ENCODE measurements around the gene GPHA2.
"Not testable (repeated sequence)": the region's sequence is repeated elsewhere in the genome, so short reads cannot be mapped to it uniquely, and the experiment has no call there.

The GPHA2 gene
- 0 to 0.07 reads per million in 2 donors for total RNA-seq

GRCh38 chr11:64935359-64936081 lies at the start of gene GPHA2:
Gene GPHA2 (minus strand): TSS chr11:64935893. CDS start chr11:64935460, 433 bp downstream.
- DNase-seq = no peak

DNA sequence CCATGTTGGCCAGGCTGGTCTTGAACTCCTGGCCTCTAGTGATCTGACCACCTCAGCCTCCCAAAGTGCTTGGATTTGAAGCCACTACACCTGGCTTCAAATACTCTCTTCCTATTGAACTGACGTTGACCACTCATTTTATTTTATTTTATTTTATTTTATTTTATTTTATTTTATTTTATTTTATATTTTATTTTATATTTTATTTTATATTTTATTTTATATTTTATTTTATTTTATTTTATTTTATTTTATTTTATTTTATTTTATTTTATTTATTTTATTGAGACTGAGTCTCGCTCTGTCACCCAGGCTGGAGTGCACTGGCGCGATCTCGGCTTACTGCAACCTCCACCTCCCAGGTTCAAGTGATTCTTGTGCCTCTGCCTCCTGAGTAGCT lies 47.6 kb upstream of the GPHA2 start:
- DNase-seq = not testable (repeated sequence)

- DNase-seq = no peak
These were observed 41.0 kb upstream of the GPHA2 start for GRCh38 chr11:64976651-64977050.

- DNase-seq = no peak
These were observed 38.4 kb upstream of the GPHA2 start for GRCh38 chr11:64974124-64974523.

- DNase-seq = peak; percentile 85
These were observed 35.9 kb upstream of the GPHA2 start, which contains the start of gene MAJIN for GRCh38 chr11:64971421-64972233. Gene MAJIN (minus strand): TSS chr11:64972108. CDS start chr11:64959405, 12,703 bp downstream.

GRCh38 chr11:64970731-64971151 lies 35.0 kb upstream of the GPHA2 start:
- no peak for DNase-seq

- no peak for DNase-seq
These were observed 33.5 kb upstream of the GPHA2 start for GRCh38 chr11:64969209-64969608.

GRCh38 chr11:64967375-64967774 lies 31.7 kb upstream of the GPHA2 start:
- DNase-seq = no peak

- no peak for DNase-seq
These were observed 27.5 kb upstream of the GPHA2 start for GRCh38 chr11:64963072-64963631.

DNA sequence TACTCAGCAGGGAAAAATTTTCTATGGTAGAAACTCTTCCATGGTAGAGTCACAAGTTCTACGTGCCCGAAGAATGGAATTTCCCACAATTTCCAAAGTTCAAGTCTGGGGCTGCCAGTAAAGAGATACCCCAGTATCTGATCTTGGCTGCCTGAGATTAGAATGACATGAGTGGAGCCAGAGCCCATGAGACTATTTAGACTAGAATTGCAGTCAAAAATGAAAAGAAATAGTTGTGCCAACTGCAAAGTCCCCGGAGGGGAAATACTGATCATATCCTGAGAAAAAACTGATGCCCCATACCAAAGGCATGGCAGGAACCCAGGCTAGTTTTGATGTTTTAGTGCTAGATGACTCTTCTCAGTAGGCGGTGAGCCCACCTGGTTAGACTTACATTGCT lies 25.0 kb upstream of the GPHA2 start:
- no peak for DNase-seq

DNA sequence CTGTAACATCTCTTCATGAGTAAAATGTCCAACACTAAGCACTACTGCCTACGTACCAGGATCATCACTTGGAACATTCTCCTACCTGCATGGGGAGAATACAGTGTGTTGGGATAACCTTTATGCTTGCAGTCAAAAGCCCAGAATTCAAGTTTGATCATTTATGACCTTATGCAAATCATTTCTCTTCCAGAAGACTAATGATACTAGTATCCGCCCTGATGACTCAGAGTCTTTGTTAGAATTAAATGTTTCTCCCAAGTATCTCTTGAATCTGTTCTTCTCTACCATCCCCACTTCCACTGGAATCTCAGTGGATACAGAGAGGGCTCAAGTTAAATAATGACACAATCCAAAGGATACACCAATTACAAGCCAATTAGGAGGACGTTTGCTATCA lies 23.8 kb upstream of the GPHA2 start:
- DNase-seq = no peak

DNA sequence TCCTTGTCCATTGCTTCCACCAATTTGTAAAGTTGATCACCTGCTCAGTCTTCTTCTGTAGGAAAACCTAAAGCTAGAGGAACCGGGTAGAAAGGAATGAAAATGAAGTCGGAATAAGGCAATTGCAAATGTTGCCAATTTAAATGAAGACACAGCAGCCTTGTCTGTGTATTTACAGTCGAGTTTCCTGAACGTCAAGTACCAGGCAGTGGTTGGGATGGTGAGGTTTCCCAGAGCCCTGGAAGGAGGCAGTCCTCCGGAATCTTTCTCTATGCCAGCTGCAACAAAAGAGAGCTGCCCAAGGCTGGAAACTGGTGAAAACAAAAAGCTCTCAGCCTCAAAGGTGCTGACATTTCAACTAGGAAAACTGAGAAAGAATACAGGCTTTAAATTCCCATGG lies 18.5 kb upstream of the GPHA2 start:
- no peak for DNase-seq

DNA sequence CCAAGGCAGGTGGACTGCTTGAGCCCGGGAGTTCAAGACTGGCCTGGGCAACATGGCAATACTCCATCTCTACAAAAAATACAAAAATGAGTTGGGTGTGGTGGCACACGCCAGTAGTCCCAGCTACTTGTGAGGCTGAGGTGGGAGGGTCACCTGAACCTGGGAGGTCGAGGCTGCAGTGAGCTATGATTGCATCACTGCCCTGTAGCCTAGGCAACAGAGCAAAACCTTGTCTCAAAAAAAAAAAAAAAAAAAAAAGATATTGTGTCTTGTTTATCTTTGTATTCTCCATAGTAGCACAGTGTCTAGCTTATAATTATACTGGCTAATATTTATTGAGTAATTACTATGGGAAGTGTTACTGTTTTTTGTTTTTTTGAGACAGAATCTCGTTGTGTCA lies 15.8 kb upstream of the GPHA2 start:
- no peak for DNase-seq

- DNase-seq = no peak
These were observed 11.6 kb upstream of the GPHA2 start for GRCh38 chr11:64947208-64947814.

GRCh38 chr11:64936539-64936938 lies 846 bp upstream of the GPHA2 start:
- DNase-seq = no peak

- no peak for DNase-seq
These were observed 873 bp downstream of the GPHA2 start for GRCh38 chr11:64934682-64935358.

DNA sequence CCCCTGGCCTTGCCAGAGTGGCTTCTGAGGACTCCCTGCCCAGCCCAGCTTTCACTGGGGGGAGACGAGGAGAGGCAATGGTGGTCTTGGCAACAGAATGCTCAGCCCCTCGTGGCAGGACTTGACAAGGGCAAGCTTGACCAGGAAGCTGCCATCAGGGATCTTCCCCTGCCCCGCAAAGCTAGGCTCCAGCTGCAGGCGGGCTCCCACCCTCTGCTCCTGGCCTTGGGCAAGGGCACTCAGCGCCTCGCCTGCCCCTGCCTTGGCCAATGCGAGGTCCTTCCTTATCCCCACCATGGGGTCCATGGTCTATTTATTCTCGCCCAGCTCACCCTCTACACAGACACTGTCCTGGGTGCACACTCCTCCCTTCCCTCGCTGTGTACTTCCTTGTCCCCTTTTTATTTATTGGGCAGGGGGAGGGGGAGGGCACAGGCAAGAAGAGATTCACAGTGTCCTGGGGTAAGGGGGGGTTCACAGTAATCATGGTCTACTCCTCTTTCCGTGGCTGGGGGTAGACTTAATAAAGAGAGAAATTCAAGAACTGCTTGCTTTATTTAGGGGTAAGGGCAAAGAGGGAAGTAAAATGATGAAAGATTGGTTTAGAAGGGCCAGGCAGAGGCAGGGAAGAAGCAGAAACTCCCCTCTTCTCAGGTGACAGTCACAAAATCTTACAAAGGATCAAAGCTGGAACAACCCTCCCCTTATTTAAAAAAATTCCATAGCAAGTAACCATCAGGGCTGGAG lies 1.6 kb downstream of the GPHA2 start:
- no peak for DNase-seq

DNA sequence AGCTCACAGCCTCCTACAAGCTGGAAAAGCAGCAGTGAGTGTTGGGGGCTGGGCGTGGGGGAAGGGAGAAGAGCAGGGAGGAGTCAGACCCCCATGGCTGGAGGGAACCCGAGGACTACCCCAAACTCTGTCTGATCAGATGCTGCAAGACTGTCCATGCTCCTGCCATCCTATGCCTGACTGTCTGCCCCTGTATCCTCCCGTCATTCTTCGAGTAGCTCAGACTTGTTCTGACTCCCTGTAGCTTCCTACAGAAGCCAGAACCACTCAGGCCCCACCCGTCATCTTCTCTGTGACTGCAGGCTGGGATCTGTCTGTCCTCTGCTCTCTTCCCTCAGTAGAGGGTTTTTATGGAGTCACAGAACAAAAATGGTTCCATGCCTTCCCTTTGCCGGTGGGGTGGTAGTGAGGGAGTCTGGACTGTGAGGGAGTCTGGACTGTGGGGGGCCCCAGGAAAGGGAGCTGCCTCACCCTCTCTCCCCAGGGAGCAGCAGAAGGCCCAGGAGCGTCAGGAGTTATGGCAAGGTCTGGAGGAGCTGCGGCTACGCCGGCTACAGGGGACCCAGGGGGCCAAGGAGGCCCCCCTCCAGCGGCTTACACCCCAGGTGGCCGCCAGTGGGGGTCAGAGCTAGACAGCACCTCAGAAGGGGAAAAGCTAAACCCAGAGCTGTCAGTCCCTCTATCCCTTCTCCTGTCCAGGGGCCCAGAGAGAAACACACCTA lies 2.3 kb downstream of the GPHA2 start:
- DNase-seq = no peak

- no peak for DNase-seq
These were observed 3.4 kb downstream of the GPHA2 start for GRCh38 chr11:64932324-64932723.

GRCh38 chr11:64931290-64931689 lies 4.4 kb downstream of the GPHA2 start:
- no peak for DNase-seq

- DNase-seq = no peak
These were observed 5.4 kb downstream of the GPHA2 start for GRCh38 chr11:64930340-64930739.
